ENCODE data around the gene CACNA2D1.

The CACNA2D1 gene

DNA sequence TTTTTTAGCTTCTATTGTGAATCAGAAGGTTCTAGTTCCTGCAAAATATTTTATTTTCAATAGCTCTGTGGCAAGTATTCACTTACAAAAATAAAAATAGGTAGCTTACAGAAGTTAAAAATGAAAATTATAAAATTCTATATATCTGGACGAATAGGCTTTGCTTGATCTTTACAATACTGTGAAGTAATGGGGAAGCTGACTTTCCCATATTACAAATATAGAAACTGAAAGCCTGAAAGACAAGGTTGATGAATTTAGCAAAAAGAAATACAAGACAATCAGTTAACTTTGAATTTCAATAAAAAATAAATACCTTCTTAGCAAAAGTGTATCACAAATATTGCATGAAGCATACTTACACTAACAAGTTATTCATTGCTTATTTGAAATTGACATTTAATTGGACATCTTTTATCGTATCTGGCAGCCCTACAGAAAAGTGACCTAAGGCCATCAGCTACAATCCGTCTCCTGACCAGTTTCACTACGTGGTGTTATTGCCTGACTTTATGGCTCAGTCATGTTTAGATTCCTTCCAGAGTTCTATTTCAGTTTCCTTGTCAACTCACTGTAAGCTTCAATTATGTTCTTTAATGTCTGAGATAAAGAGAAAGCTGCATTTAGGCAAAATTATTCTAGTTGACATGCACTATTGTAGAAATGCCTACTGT lies 363.2 kb downstream of the CACNA2D1 start:
- TF ChIP-seq, protein P1, sequence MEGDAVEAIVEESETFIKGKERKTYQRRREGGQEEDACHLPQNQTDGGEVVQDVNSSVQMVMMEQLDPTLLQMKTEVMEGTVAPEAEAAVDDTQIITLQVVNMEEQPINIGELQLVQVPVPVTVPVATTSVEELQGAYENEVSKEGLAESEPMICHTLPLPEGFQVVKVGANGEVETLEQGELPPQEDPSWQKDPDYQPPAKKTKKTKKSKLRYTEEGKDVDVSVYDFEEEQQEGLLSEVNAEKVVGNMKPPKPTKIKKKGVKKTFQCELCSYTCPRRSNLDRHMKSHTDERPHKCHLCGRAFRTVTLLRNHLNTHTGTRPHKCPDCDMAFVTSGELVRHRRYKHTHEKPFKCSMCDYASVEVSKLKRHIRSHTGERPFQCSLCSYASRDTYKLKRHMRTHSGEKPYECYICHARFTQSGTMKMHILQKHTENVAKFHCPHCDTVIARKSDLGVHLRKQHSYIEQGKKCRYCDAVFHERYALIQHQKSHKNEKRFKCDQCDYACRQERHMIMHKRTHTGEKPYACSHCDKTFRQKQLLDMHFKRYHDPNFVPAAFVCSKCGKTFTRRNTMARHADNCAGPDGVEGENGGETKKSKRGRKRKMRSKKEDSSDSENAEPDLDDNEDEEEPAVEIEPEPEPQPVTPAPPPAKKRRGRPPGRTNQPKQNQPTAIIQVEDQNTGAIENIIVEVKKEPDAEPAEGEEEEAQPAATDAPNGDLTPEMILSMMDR (IDR thresholded peaks at IDR 0.05): no peak
- no peak for TF ChIP-seq ZFX (IDR thresholded peaks at IDR 0.05; ENCODE audit: borderline replicate concordance)
- no peak overlapping the region for H3K27ac ChIP-seq

- H3K27ac ChIP-seq: no peak overlapping the region
- TF ChIP-seq, protein P1 (IDR thresholded peaks at IDR 0.05): no peak
- no peak for TF ChIP-seq ZFX (IDR thresholded peaks at IDR 0.05; ENCODE audit: borderline replicate concordance)
Observed at GRCh38 chr7:82079527-82079926, 364.1 kb downstream of the CACNA2D1 start.

- no peak overlapping the region for H3K27ac ChIP-seq
- TF ChIP-seq, protein P1 (IDR thresholded peaks at IDR 0.05): no peak
- TF ChIP-seq ZFX (IDR thresholded peaks at IDR 0.05; ENCODE audit: borderline replicate concordance): no peak
Observed at GRCh38 chr7:82078807-82079206, 364.8 kb downstream of the CACNA2D1 start.

GRCh38 chr7:82071468-82071867 lies 372.1 kb downstream of the CACNA2D1 start:
- no peak overlapping the region for H3K27ac ChIP-seq
- TF ChIP-seq, protein P1 (IDR thresholded peaks at IDR 0.05): no peak
- TF ChIP-seq ZFX (IDR thresholded peaks at IDR 0.05; ENCODE audit: borderline replicate concordance): no peak

DNA sequence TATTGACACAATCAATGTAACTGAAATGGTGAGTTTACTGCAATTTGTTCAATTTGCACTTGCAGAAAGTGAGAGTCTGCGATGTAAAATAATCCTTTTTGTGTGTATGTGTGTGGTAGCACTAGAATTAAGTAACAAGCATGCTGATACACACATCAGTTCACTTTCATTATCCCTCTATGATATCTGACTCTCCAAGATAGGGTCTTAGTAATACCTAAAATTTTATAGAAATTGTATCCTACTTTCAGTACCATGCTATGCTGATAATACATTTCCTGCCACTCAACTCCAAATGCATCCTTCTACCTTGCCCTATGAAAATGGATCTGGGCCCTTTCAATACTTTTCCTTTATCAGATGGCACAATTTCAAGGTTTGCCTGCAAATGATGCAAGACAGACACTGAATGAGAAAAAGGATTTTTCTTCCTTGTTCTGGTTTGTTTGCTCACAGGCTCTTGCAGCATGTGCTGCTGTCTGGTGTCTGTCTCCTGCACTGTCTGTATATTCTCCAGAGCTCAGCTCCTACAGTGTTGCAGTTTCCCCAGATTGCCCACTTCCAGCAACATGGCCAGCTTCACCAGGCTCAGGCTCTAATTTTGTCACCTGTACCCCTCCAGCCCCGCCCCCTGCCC lies 375.8 kb downstream of the CACNA2D1 start:
- TF ChIP-seq, protein P1 (IDR thresholded peaks at IDR 0.05): no peak
- no peak for TF ChIP-seq ZFX (IDR thresholded peaks at IDR 0.05; ENCODE audit: borderline replicate concordance)
- no peak overlapping the region for H3K27ac ChIP-seq

GRCh38 chr7:82057476-82057875 lies 386.1 kb downstream of the CACNA2D1 start:
- H3K27ac ChIP-seq: no peak overlapping the region
- TF ChIP-seq ZFX (IDR thresholded peaks at IDR 0.05; ENCODE audit: borderline replicate concordance): no peak
- TF ChIP-seq, protein P1 (IDR thresholded peaks at IDR 0.05): no peak

- H3K27ac ChIP-seq: no peak overlapping the region
Observed at GRCh38 chr7:82056282-82056681, 387.3 kb downstream of the CACNA2D1 start.

More at GRCh38 chr7:82056282-82056681, 387.3 kb downstream of the CACNA2D1 start:
- TF ChIP-seq, protein P1 (IDR thresholded peaks at IDR 0.05): no peak
- TF ChIP-seq ZFX (IDR thresholded peaks at IDR 0.05; ENCODE audit: borderline replicate concordance): no peak

Data from 22Rv1 (cell line).